ENCODE data around the gene BTF3L4. TPM values are rescaled to one million over a fixed set of nuclear protein-coding genes. Genes with fewer than 3 reads are reported as not detected.
"Not testable (repeated sequence)": the region's sequence is repeated elsewhere in the genome, so short reads cannot be mapped to it uniquely, and the experiment has no call there.

Gene BTF3L4
- polyA plus RNA-seq, 6 donors from 2014 or later, result 81.5 to 99.9 (median 88.9) TPM

- H3K27ac Mint-ChIP-seq, result peak overlapping the region in 2 of 6 donors; percentile 32 to 54
- H3K36me3 Mint-ChIP-seq, result no peaks in the 10 kb centered on the region
- DNase-seq (no peak), ATAC-seq (ENCODE audit: low read depth in 2 of 2) (no peak)
- H3K27me3 Mint-ChIP-seq, result no peaks in the 10 kb centered on the region
- no peak overlapping the region for H3K4me3 Mint-ChIP-seq
- H3K9me3 Mint-ChIP-seq, result no peaks in the 10 kb centered on the region
- peaks cover under 1 to 10% (median 8%) of the 10 kb centered on the region in 3 donors for H3K4me1 Mint-ChIP-seq
Measured at GRCh38 chr1:52037909-52038308, 18.2 kb upstream of the BTF3L4 start.

GRCh38 chr1:52041551-52042185, 14.4 kb upstream of the BTF3L4 start:
- peaks cover 0 to 14% (median 13%) of the 10 kb centered on the region in 3 donors for H3K4me1 Mint-ChIP-seq
- DNase-seq (no peak), ATAC-seq (ENCODE audit: low read depth in 2 of 2) (no peak)
- no peaks in the 10 kb centered on the region for H3K9me3 Mint-ChIP-seq
- no peak overlapping the region for H3K27ac Mint-ChIP-seq
- peaks cover 0 to 5% of the 10 kb centered on the region in 2 donors for H3K36me3 Mint-ChIP-seq
- no peaks in the 10 kb centered on the region for H3K27me3 Mint-ChIP-seq
- H3K4me3 Mint-ChIP-seq, result no peak overlapping the region

- H3K36me3 Mint-ChIP-seq, result peaks cover 5 to 8% of the 10 kb centered on the region in 2 donors
- H3K27ac Mint-ChIP-seq, result no peak overlapping the region
- H3K4me1 Mint-ChIP-seq, result peaks cover 2 to 18% (median 14%) of the 10 kb centered on the region in 3 donors
- ATAC-seq (ENCODE audit: low read depth in 2 of 2), result no peak
- DNase-seq, result no peak
- H3K27me3 Mint-ChIP-seq, result no peaks in the 10 kb centered on the region
- peaks cover 0 to 2% (median 0%) of the 10 kb centered on the region in 7 donors for H3K9me3 Mint-ChIP-seq
- H3K4me3 Mint-ChIP-seq, result no peak overlapping the region
Measured at GRCh38 chr1:52045236-52045635, 10.9 kb upstream of the BTF3L4 start.

- not testable (repeated sequence) for H3K4me3 Mint-ChIP-seq; H3K9me3 Mint-ChIP-seq; H3K36me3 Mint-ChIP-seq; DNase-seq; ATAC-seq (ENCODE audit: low read depth in 2 of 2); H3K27me3 Mint-ChIP-seq; H3K27ac Mint-ChIP-seq
- peaks cover 5 to 18% (median 16%) of the 10 kb centered on the region in 3 donors for H3K4me1 Mint-ChIP-seq
Measured at GRCh38 chr1:52045666-52046195, 10.4 kb upstream of the BTF3L4 start.

GRCh38 chr1:52049337-52049736, 6.8 kb upstream of the BTF3L4 start:
- not testable (repeated sequence) for H3K4me3 Mint-ChIP-seq; H3K27me3 Mint-ChIP-seq; DNase-seq; H3K9me3 Mint-ChIP-seq; H3K36me3 Mint-ChIP-seq; ATAC-seq (ENCODE audit: low read depth in 2 of 2)
- Mint-ChIP-seq H3K27ac (peak overlapping the region in 1 of 6 donors; percentile 24), H3K4me1 (peaks cover 25 to 31% (median 29%) of the 10 kb centered on the region in 3 donors)

GRCh38 chr1:52053862-52054261, 2.2 kb upstream of the BTF3L4 start:
- no peaks in the 10 kb centered on the region for H3K27me3 Mint-ChIP-seq
- DNase-seq (no peak), ATAC-seq (ENCODE audit: low read depth in 2 of 2) (no peak)
- H3K4me3 Mint-ChIP-seq, result peak overlapping the region; percentile 97 to 100 (median 99)
- peaks cover 39 to 60% (median 45%) of the 10 kb centered on the region in 3 donors for H3K4me1 Mint-ChIP-seq
- H3K27ac Mint-ChIP-seq, result peak overlapping the region in 3 of 6 donors; percentile 24 to 96 (median 36)
- H3K9me3 Mint-ChIP-seq, result no peaks in the 10 kb centered on the region
- H3K36me3 Mint-ChIP-seq, result peaks cover 6 to 7% of the 10 kb centered on the region in 2 donors

GRCh38 chr1:52054496-52055065, 1.5 kb upstream of the BTF3L4 start:
- Mint-ChIP-seq H3K27me3 (no peaks in the 10 kb centered on the region), H3K36me3 (peaks cover 6 to 7% of the 10 kb centered on the region in 2 donors), H3K27ac (peak overlapping the region; percentile 76 to 98 (median 96)), H3K4me3 (peak overlapping the region; percentile 97 to 100 (median 99)), H3K9me3 (no peaks in the 10 kb centered on the region), H3K4me1 (peaks cover 43 to 64% (median 45%) of the 10 kb centered on the region in 3 donors)
- no peak for DNase-seq
- ATAC-seq (ENCODE audit: low read depth in 2 of 2), result no peak

GRCh38 chr1:52055066-52055865, 829 bp upstream of the BTF3L4 start, which contains the start of gene TXNDC12:
Gene TXNDC12 (minus strand): TSS chr1:52055191. CDS start chr1:52055096, 95 bp downstream.
- H3K9me3 Mint-ChIP-seq, result no peaks in the 10 kb centered on the region
- H3K4me3 Mint-ChIP-seq, result peak within 1 kb of the TSS; percentile 97 to 100 (median 99)
- peak; percentile 73 for DNase-seq
- H3K27ac Mint-ChIP-seq, result peak within 1 kb of the TSS; percentile 91 to 98 (median 97)
- peaks cover 43 to 62% (median 45%) of the 10 kb centered on the region in 3 donors for H3K4me1 Mint-ChIP-seq
- no peaks in the 10 kb centered on the region for H3K27me3 Mint-ChIP-seq
- H3K36me3 Mint-ChIP-seq, result peaks cover 6 to 7% of the 10 kb centered on the region in 2 donors
- peak; percentile 25 to 27 for ATAC-seq (ENCODE audit: low read depth in 2 of 2)

- no peak for DNase-seq
- Mint-ChIP-seq H3K27ac (peak overlapping the region; percentile 91 to 98 (median 97)), H3K9me3 (no peaks in the 10 kb centered on the region), H3K36me3 (peaks cover 6 to 12% of the 10 kb centered on the region in 2 donors), H3K4me1 (peaks cover 42 to 60% (median 44%) of the 10 kb centered on the region in 3 donors), H3K27me3 (no peaks in the 10 kb centered on the region), H3K4me3 (peak overlapping the region; percentile 97 to 100 (median 99))
- no peak for ATAC-seq (ENCODE audit: low read depth in 2 of 2)
Measured at GRCh38 chr1:52055866-52056162, 281 bp upstream of the BTF3L4 start.

- peak in 1 of 2 donors; percentile 18 for ATAC-seq (ENCODE audit: low read depth in 2 of 2)
- peaks cover 39 to 60% (median 47%) of the 10 kb centered on the region in 3 donors for H3K4me1 Mint-ChIP-seq
Measured at GRCh38 chr1:52056937-52057231, 789 bp downstream of the BTF3L4 start.

GRCh38 chr1:52057255-52057654, 1.2 kb downstream of the BTF3L4 start:
- DNase-seq (no peak), ATAC-seq (ENCODE audit: low read depth in 2 of 2) (no peak)
- Mint-ChIP-seq H3K36me3 (peaks cover 6 to 11% of the 10 kb centered on the region in 2 donors), H3K4me3 (peak overlapping the region; percentile 97 to 100 (median 99)), H3K4me1 (peaks cover 38 to 56% (median 44%) of the 10 kb centered on the region in 3 donors), H3K9me3 (no peaks in the 10 kb centered on the region), H3K27me3 (no peaks in the 10 kb centered on the region), H3K27ac (peak overlapping the region; percentile 49 to 99 (median 97))

More at GRCh38 chr1:52056937-52057231, 789 bp downstream of the BTF3L4 start:
- peak overlapping the region; percentile 96 to 99 (median 98) for H3K27ac Mint-ChIP-seq
- no peaks in the 10 kb centered on the region for H3K9me3 Mint-ChIP-seq
- no peaks in the 10 kb centered on the region for H3K27me3 Mint-ChIP-seq
- peak overlapping the region; percentile 97 to 100 (median 99) for H3K4me3 Mint-ChIP-seq
- peaks cover 6 to 14% of the 10 kb centered on the region in 2 donors for H3K36me3 Mint-ChIP-seq
- DNase-seq, result no peak

GRCh38 chr1:52057876-52058415, 1.9 kb downstream of the BTF3L4 start:
- peaks cover 34 to 51% (median 43%) of the 10 kb centered on the region in 3 donors for H3K4me1 Mint-ChIP-seq
- peak overlapping the region in 7 of 8 donors; percentile 35 to 99 (median 99) for H3K4me3 Mint-ChIP-seq
- no peak for ATAC-seq (ENCODE audit: low read depth in 2 of 2)
- no peak for DNase-seq
- peaks cover 6 to 7% of the 10 kb centered on the region in 2 donors for H3K36me3 Mint-ChIP-seq
- peak overlapping the region; percentile 49 to 98 (median 88) for H3K27ac Mint-ChIP-seq
- no peaks in the 10 kb centered on the region for H3K27me3 Mint-ChIP-seq
- no peaks in the 10 kb centered on the region for H3K9me3 Mint-ChIP-seq

- H3K27ac Mint-ChIP-seq, result peak overlapping the region in 2 of 6 donors; percentile 49 to 55
- no peaks in the 10 kb centered on the region for H3K27me3 Mint-ChIP-seq
- H3K36me3 Mint-ChIP-seq, result peaks cover 7 to 16% of the 10 kb centered on the region in 2 donors
- H3K4me3 Mint-ChIP-seq, result peak overlapping the region in 1 of 8 donors; percentile 99
- H3K9me3 Mint-ChIP-seq, result no peaks in the 10 kb centered on the region
- DNase-seq (no peak), ATAC-seq (ENCODE audit: low read depth in 2 of 2) (no peak)
- peaks cover 29 to 45% (median 44%) of the 10 kb centered on the region in 3 donors for H3K4me1 Mint-ChIP-seq
Measured at GRCh38 chr1:52059321-52059720, 3.2 kb downstream of the BTF3L4 start.

All from naive B cell (primary cell).